SK-N-SH (cell line): ENCODE results near the gene DBNL. TPM values are rescaled to one million over a fixed set of nuclear protein-coding genes. Genes with fewer than 3 reads are reported as not detected.

Experiments used
- CTCF ChIA-PET: fragments of 300-600, 350-600 bp; formaldehyde crosslinking; extraction: SDS; loops from one replicate; lab custom pipeline; 2021; lab: Yijun Ruan, JAX
- POLR2A ChIA-PET: fragments of 350-600 bp; sonication (Branson Sonifier 250); formaldehyde crosslinking; extraction: SDS; loops from one replicate; lab custom pipeline; 2020; ENCODE audit warnings: antibody characterized with exemption, inconsistent platforms; lab: Yijun Ruan, JAX
- DNase-seq: peaks from one replicate; pipeline ENCODE4 v3.0.0; 2012
- H2AFZ ChIP-seq: fragments of 200-600 bp; sonication (generic); 2 replicates; pipeline ENCODE4 v1.8.1; 2016; ENCODE audit warnings: antibody characterized with exemption, mild to moderate bottlenecking, low read depth
- H3F3A ChIP-seq: fragments of 200-600 bp; sonication (generic); replicated peaks from 2 replicates; pipeline ENCODE3; 2016; ENCODE audit warnings: antibody characterized with exemption, mild to moderate bottlenecking; ENCODE audit not compliant: insufficient read depth
- H3K27ac ChIP-seq, 2 experiments: fragments of 200-500 bp in 1 of 2; fragments of 200-600 bp in 1 of 2; sonication (Bioruptor generic) in 1 of 2; sonication (generic), shearing (Covaris generic) in 1 of 2; 2 replicates each; pipeline versions ENCODE4 v1.5.1 to v1.6.1; 2014 to 2016; ENCODE audit warnings: low read depth in 2 of 2, inconsistent platforms in 1 of 2, low read length in 1 of 2, mild to moderate bottlenecking in 1 of 2, mixed read lengths in 1 of 2
- H3K27me3 ChIP-seq: fragments of 200-600 bp; sonication (generic), shearing (Covaris generic); 2 replicates; pipeline ENCODE4 v1.6.1; 2016; ENCODE audit warnings: mixed run types; ENCODE audit not compliant: insufficient read depth
- H3K36me3 ChIP-seq, 2 experiments: fragments of 200-500 bp in 1 of 2; fragments of 200-600 bp in 1 of 2; sonication (Bioruptor generic) in 1 of 2; sonication (generic) in 1 of 2; replicated peaks in 1 of 2; 2 replicates each; pipeline versions ENCODE3 to v1.5.1; 2014 to 2016; ENCODE audit warnings: low read length in 1 of 2, mild to moderate bottlenecking in 1 of 2; ENCODE audit not compliant: insufficient read depth in 2 of 2, control insufficient read depth in 1 of 2
- H3K4me1 ChIP-seq, 2 experiments: fragments of 200-500 bp in 1 of 2; fragments of 200-600 bp in 1 of 2; sonication (Bioruptor generic) in 1 of 2; sonication (generic), shearing (Covaris generic) in 1 of 2; 2 replicates each; pipeline versions ENCODE4 v1.5.1 to v1.6.1; 2014 to 2016; ENCODE audit warnings: low read depth in 1 of 2, low read length in 1 of 2, mixed run types in 1 of 2; ENCODE audit not compliant: insufficient read depth in 2 of 2, control insufficient read depth in 1 of 2
- H3K4me2 ChIP-seq: fragments of 200-600 bp; sonication (generic), shearing (Covaris generic); 2 replicates; pipeline ENCODE4 v1.6.1; 2017; ENCODE audit warnings: mixed run types
- H3K4me3 ChIP-seq, 2 experiments: fragments of 200-500 bp in 1 of 2; fragments of 200-600 bp in 1 of 2; sonication (Bioruptor generic) in 1 of 2; sonication (generic), shearing (Covaris generic) in 1 of 2; 2 replicates each; pipeline versions ENCODE4 v1.5.1 to v1.8.1; 2014 to 2016; ENCODE audit warnings: low read depth in 2 of 2, inconsistent platforms in 1 of 2, low read length in 1 of 2, mild to moderate bottlenecking in 1 of 2, mixed read lengths in 1 of 2, moderate library complexity in 1 of 2
- H3K79me2 ChIP-seq: fragments of 200-600 bp; sonication (generic); 2 replicates; pipeline ENCODE4 v1.8.1; 2017; ENCODE audit warnings: mild to moderate bottlenecking; ENCODE audit not compliant: insufficient read depth
- H3K9ac ChIP-seq: fragments of 200-600 bp; sonication (generic); 2 replicates; pipeline ENCODE4 v1.6.1; 2017; ENCODE audit warnings: mixed run types
- H3K9me2 ChIP-seq: fragments of 200-600 bp; sonication (generic); 2 replicates; pipeline ENCODE4 v1.6.1; 2017; ENCODE audit warnings: mixed run types
- H3K9me3 ChIP-seq: fragments of 200-600 bp; sonication (generic); 2 replicates; pipeline ENCODE4 v1.6.1; 2017; ENCODE audit warnings: mixed run types, mild to moderate bottlenecking, moderate library complexity
- H4K20me1 ChIP-seq: fragments of 200-600 bp; sonication (generic); 2 replicates; pipeline ENCODE4 v1.6.1; 2017; ENCODE audit warnings: mild to moderate bottlenecking, mixed run types; ENCODE audit not compliant: insufficient read depth
- CTCF ChIP-seq: fragments of 200-600 bp; sonication (generic); IDR thresholded peaks from 2 replicates; pipeline ENCODE4 v1.6.1; 2017; ENCODE audit warnings: antibody characterized with exemption, mild to moderate bottlenecking, moderate library complexity
- FOSL2 ChIP-seq: IDR thresholded peaks from 2 replicates; pipeline ENCODE4 v1.4.0; 2012; ENCODE audit warnings: low read depth, mild to moderate bottlenecking, moderate library complexity, borderline replicate concordance
- FOXM1 ChIP-seq: IDR thresholded peaks from 2 replicates; pipeline ENCODE4 v1.4.0; 2012; ENCODE audit warnings: low read depth, mild to moderate bottlenecking
- PBX3 ChIP-seq: IDR thresholded peaks from 2 replicates; pipeline ENCODE4; 2012
- POLR2AphosphoS5 ChIP-seq: IDR thresholded peaks from 2 replicates; pipeline ENCODE4 v1.6.1; 2012; ENCODE audit warnings: low read depth, low read length
- RFX5 ChIP-seq: IDR thresholded peaks from 2 replicates; pipeline ENCODE4 v1.6.1; 2012; ENCODE audit warnings: mild to moderate bottlenecking, improper control_type of control experiment, low read length
- SIN3A ChIP-seq: IDR thresholded peaks from 2 replicates; pipeline ENCODE4 v1.6.1; 2012; ENCODE audit warnings: low read depth, mild to moderate bottlenecking, low read length, moderate library complexity, borderline replicate concordance
- USF1 ChIP-seq: IDR thresholded peaks from 2 replicates; pipeline ENCODE4 v1.4.0; 2012; ENCODE audit warnings: low read depth, borderline replicate concordance
- WGBS: methylation state at CpG from one replicate; pipeline ENCODE4 v1.1.6; 2017; ENCODE audit warnings: low lambda C conversion rate; 5-methylcytosine and 5-hydroxymethylcytosine counted together
- polyA plus RNA-seq, 3 experiments: library from polyadenylated mRNA; depleted of rRNA; stranded (reverse); fragments of >200 nt; gene quantifications; 2 replicates each; pipeline ENCODE4 v1.2.3, GENCODE V29; 2012
- TF ChIP-seq, protein P1 (sequence below): IDR thresholded peaks from 2 replicates; pipeline ENCODE4 v1.6.1; 2012; ENCODE audit warnings: mild to moderate bottlenecking, low read depth, low read length, moderate library complexity
- TF ChIP-seq, protein P2 (sequence below): IDR thresholded peaks from 2 replicates; pipeline ENCODE4 v1.4.0; 2012; ENCODE audit warnings: low read depth, borderline replicate concordance

Gene DBNL
- polyA plus RNA-seq, 1 of the 3 experiments (the other 2 are of a cell fraction): 244 TPM

- CTCF ChIA-PET: interaction anchor here (1.3 to 4.4 kb wide), 2 partner anchors 98 to 122 kb away, joined by 3 to 68 read pairs; no protein-coding TSS in a partner anchor
- Histone ChIP-seq H3K9me3 (no peaks in the 10 kb centered on the region), H3K9me2 (no peaks in the 10 kb centered on the region), H3K27ac (peak overlapping the region in 1 of 2 experiments; percentile 55; a peak in 2 of 4 replicates), H3K4me2 (peak overlapping the region; percentile 30; the same call in 1 of the 2 replicates), H3K36me3 (peaks cover 18 to 49% of the 10 kb centered on the region in 2 experiments), H3K4me3 (no peak overlapping the region), H2AFZ (no peak overlapping the region), H3K9ac (peak overlapping the region; percentile 40; the same call in 1 of the 2 replicates), H4K20me1 (no peaks in the 10 kb centered on the region), H3F3A (peaks cover 39% of the 10 kb centered on the region), H3K27me3 (no peaks in the 10 kb centered on the region), H3K4me1 (peaks cover 5 to 15% of the 10 kb centered on the region in 2 experiments), H3K79me2 (no peaks in the 10 kb centered on the region; the same call in 1 of the 2 replicates)
- DNase-seq: no peak
- WGBS: 85% methylated on average over 18 of the region's 26 CpGs
- TF ChIP-seq POLR2AphosphoS5: no peak
- POLR2A ChIA-PET: interaction anchor here (1.9 kb wide), 1 partner anchor 10 kb away, joined by 6 read pairs; no protein-coding TSS in a partner anchor
Observed at GRCh38 chr7:44073664-44074348, 29.3 kb downstream of the DBNL start.

DNA sequence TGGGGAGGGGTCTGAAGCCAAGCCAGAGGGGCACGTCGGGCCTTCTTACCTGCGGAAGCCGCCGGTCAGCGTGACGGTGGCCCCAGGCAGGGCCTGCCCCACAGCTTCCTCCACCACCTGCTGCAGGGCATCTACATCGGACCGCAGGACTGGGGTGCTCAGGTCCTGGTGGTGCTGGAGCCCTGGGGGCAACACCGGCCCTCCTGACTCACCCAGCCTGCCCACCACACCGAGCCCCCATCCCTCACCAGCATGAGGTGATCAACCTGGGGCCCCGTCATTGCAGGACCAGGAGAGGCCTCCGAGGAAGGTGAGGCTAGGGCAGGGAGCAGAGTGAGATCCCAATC lies 29.8 kb downstream of the DBNL start:
- no peaks in the 10 kb centered on the region for H3K9me2 ChIP-seq
- H3K9ac ChIP-seq: peak overlapping the region; percentile 40; the same call in 1 of the 2 replicates
- H3K4me3 ChIP-seq: no peak overlapping the region
- H3K27me3 ChIP-seq: no peaks in the 10 kb centered on the region
- H3K79me2 ChIP-seq: no peaks in the 10 kb centered on the region; the same call in 1 of the 2 replicates
- TF ChIP-seq FOXM1 (no peak), RFX5 (no peak), CTCF (no peak), PBX3 (no peak), USF1 (no peak), SIN3A (no peak), FOSL2 (no peak)
- TF ChIP-seq, protein P1, sequence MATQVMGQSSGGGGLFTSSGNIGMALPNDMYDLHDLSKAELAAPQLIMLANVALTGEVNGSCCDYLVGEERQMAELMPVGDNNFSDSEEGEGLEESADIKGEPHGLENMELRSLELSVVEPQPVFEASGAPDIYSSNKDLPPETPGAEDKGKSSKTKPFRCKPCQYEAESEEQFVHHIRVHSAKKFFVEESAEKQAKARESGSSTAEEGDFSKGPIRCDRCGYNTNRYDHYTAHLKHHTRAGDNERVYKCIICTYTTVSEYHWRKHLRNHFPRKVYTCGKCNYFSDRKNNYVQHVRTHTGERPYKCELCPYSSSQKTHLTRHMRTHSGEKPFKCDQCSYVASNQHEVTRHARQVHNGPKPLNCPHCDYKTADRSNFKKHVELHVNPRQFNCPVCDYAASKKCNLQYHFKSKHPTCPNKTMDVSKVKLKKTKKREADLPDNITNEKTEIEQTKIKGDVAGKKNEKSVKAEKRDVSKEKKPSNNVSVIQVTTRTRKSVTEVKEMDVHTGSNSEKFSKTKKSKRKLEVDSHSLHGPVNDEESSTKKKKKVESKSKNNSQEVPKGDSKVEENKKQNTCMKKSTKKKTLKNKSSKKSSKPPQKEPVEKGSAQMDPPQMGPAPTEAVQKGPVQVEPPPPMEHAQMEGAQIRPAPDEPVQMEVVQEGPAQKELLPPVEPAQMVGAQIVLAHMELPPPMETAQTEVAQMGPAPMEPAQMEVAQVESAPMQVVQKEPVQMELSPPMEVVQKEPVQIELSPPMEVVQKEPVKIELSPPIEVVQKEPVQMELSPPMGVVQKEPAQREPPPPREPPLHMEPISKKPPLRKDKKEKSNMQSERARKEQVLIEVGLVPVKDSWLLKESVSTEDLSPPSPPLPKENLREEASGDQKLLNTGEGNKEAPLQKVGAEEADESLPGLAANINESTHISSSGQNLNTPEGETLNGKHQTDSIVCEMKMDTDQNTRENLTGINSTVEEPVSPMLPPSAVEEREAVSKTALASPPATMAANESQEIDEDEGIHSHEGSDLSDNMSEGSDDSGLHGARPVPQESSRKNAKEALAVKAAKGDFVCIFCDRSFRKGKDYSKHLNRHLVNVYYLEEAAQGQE: no peak
- TF ChIP-seq, protein P2, sequence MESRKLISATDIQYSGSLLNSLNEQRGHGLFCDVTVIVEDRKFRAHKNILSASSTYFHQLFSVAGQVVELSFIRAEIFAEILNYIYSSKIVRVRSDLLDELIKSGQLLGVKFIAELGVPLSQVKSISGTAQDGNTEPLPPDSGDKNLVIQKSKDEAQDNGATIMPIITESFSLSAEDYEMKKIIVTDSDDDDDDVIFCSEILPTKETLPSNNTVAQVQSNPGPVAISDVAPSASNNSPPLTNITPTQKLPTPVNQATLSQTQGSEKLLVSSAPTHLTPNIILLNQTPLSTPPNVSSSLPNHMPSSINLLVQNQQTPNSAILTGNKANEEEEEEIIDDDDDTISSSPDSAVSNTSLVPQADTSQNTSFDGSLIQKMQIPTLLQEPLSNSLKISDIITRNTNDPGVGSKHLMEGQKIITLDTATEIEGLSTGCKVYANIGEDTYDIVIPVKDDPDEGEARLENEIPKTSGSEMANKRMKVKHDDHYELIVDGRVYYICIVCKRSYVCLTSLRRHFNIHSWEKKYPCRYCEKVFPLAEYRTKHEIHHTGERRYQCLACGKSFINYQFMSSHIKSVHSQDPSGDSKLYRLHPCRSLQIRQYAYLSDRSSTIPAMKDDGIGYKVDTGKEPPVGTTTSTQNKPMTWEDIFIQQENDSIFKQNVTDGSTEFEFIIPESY: no peak
- H4K20me1 ChIP-seq: no peaks in the 10 kb centered on the region
- peak overlapping the region in 1 of 2 experiments; percentile 55; a peak in 2 of 4 replicates for H3K27ac ChIP-seq
- H2AFZ ChIP-seq: no peak overlapping the region
- peaks cover 5 to 15% of the 10 kb centered on the region in 2 experiments; a peak in 3 of 4 replicates for H3K4me1 ChIP-seq
- H3K4me2 ChIP-seq: no peak overlapping the region
- WGBS: 85% methylated on average over 6 of the region's 13 CpGs
- no peak for DNase-seq
- H3F3A ChIP-seq: peaks cover 34% of the 10 kb centered on the region
- ChIA-PET CTCF (interaction anchor here (1.3 to 4.4 kb wide), 2 partner anchors 122 kb away, joined by 5 to 68 read pairs; no protein-coding TSS in a partner anchor), POLR2A (interaction anchor here (1.2 kb wide), 1 partner anchor 8 kb away, joined by 4 read pairs; the partner anchor contains the start of gene PGAM2)
- H3K36me3 ChIP-seq: peaks cover 22 to 54% of the 10 kb centered on the region in 2 experiments
- H3K9me3 ChIP-seq: no peaks in the 10 kb centered on the region
